ENCODE results near the gene MPV17. TPM values are rescaled to one million over a fixed set of nuclear protein-coding genes. Genes with fewer than 3 reads are reported as not detected.

MPV17 gene
- total and polyA plus RNA-seq, 9 of the 15 experiments (the other 6 are each of a cell fraction or from before 2014, with no cell fraction given): 54.7 to 140 (median 70.2) TPM

DNA sequence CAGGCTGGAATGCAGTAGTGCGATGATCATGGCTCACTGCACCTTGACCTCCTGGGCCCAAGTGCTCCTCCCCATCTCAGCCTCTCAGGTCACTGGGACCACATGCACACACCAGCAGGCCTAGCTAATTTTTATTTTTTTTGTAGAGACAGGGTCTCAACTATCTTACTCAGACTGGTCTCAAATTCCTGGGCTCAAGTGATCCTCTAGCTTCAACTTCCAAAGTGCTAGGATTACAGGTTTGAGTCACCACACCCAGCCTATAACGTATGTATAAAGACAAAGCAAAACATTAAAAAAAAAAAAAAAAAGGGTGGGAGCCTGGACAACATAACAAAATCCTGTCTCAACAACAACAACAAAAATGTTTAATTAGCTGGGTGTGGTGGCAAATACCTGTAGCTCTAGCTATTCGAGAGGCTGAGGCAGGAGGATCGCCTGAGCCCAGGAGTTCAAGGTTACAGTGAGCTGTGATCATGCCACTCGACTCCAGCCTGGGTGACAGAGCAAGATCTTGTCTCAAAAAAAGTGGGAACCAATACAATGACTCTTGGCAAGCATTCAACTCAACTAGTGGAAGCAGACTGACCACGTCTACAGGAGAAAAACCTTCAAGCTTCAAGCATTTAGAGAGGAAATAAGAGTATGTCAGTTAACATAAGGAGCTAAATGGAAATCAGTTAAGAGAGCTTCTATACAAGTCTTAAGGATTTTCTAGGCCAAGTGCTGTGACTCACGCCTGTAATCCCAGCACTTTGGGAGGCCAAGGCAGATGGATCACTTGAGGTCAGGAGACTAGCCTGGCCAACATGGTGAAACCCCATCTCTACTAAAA is 31.1 kb upstream of the MPV17 start (continued):
- TF ChIP-seq, protein P1, sequence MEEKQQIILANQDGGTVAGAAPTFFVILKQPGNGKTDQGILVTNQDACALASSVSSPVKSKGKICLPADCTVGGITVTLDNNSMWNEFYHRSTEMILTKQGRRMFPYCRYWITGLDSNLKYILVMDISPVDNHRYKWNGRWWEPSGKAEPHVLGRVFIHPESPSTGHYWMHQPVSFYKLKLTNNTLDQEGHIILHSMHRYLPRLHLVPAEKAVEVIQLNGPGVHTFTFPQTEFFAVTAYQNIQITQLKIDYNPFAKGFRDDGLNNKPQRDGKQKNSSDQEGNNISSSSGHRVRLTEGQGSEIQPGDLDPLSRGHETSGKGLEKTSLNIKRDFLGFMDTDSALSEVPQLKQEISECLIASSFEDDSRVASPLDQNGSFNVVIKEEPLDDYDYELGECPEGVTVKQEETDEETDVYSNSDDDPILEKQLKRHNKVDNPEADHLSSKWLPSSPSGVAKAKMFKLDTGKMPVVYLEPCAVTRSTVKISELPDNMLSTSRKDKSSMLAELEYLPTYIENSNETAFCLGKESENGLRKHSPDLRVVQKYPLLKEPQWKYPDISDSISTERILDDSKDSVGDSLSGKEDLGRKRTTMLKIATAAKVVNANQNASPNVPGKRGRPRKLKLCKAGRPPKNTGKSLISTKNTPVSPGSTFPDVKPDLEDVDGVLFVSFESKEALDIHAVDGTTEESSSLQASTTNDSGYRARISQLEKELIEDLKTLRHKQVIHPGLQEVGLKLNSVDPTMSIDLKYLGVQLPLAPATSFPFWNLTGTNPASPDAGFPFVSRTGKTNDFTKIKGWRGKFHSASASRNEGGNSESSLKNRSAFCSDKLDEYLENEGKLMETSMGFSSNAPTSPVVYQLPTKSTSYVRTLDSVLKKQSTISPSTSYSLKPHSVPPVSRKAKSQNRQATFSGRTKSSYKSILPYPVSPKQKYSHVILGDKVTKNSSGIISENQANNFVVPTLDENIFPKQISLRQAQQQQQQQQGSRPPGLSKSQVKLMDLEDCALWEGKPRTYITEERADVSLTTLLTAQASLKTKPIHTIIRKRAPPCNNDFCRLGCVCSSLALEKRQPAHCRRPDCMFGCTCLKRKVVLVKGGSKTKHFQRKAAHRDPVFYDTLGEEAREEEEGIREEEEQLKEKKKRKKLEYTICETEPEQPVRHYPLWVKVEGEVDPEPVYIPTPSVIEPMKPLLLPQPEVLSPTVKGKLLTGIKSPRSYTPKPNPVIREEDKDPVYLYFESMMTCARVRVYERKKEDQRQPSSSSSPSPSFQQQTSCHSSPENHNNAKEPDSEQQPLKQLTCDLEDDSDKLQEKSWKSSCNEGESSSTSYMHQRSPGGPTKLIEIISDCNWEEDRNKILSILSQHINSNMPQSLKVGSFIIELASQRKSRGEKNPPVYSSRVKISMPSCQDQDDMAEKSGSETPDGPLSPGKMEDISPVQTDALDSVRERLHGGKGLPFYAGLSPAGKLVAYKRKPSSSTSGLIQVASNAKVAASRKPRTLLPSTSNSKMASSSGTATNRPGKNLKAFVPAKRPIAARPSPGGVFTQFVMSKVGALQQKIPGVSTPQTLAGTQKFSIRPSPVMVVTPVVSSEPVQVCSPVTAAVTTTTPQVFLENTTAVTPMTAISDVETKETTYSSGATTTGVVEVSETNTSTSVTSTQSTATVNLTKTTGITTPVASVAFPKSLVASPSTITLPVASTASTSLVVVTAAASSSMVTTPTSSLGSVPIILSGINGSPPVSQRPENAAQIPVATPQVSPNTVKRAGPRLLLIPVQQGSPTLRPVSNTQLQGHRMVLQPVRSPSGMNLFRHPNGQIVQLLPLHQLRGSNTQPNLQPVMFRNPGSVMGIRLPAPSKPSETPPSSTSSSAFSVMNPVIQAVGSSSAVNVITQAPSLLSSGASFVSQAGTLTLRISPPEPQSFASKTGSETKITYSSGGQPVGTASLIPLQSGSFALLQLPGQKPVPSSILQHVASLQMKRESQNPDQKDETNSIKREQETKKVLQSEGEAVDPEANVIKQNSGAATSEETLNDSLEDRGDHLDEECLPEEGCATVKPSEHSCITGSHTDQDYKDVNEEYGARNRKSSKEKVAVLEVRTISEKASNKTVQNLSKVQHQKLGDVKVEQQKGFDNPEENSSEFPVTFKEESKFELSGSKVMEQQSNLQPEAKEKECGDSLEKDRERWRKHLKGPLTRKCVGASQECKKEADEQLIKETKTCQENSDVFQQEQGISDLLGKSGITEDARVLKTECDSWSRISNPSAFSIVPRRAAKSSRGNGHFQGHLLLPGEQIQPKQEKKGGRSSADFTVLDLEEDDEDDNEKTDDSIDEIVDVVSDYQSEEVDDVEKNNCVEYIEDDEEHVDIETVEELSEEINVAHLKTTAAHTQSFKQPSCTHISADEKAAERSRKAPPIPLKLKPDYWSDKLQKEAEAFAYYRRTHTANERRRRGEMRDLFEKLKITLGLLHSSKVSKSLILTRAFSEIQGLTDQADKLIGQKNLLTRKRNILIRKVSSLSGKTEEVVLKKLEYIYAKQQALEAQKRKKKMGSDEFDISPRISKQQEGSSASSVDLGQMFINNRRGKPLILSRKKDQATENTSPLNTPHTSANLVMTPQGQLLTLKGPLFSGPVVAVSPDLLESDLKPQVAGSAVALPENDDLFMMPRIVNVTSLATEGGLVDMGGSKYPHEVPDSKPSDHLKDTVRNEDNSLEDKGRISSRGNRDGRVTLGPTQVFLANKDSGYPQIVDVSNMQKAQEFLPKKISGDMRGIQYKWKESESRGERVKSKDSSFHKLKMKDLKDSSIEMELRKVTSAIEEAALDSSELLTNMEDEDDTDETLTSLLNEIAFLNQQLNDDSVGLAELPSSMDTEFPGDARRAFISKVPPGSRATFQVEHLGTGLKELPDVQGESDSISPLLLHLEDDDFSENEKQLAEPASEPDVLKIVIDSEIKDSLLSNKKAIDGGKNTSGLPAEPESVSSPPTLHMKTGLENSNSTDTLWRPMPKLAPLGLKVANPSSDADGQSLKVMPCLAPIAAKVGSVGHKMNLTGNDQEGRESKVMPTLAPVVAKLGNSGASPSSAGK (IDR thresholded peaks at IDR 0.05): peak; percentile 56
- TF ChIP-seq NRF1 (conservative IDR thresholded peaks at IDR 0.05 in 1 of 2, IDR thresholded peaks at IDR 0.05 in 1 of 2) (peak; percentile 16 to 18; a peak in 1 of 4 replicates), NEUROD1 (IDR thresholded peaks at IDR 0.05; ENCODE audit: borderline replicate concordance, low read depth, low read length, partially characterized antibody) (peak; percentile 16), ZNF766 (CRISPR knock-in tag; conservative IDR thresholded peaks at IDR 0.05) (peak; percentile 56; the same call in 1 of the 2 replicates), RCOR1 (IDR thresholded peaks at IDR 0.05; ENCODE audit: borderline replicate concordance in 1 of 2, low read depth in 2 of 2, low read length in 2 of 2) (0 out of 4 replicates have a peak, but pooled peaks of 1 of the 2 experiments have one; percentile 4), ZBTB2 (IDR thresholded peaks at IDR 0.05) (peak; percentile 45; the same call in 1 of the 2 replicates), ZEB2 (IDR thresholded peaks at IDR 0.05) (peak; percentile 42; the same call in 1 of the 2 replicates), MAFK (IDR thresholded peaks at IDR 0.05; ENCODE audit: low read length) (peak; percentile 51; the same call in 1 of the 2 replicates), E2F6 (IDR thresholded peaks at IDR 0.05; ENCODE audit: borderline replicate concordance in 1 of 2, extremely low read depth in 1 of 2, insufficient read depth in 1 of 2, insufficient read length in 1 of 2, low read depth in 1 of 2, low read length in 1 of 2, poor library complexity in 1 of 2, severe bottlenecking in 1 of 2) (peak in 1 of 2 experiments; percentile 30), GABPB2 (CRISPR knock-in tag; conservative IDR thresholded peaks at IDR 0.05) (no peak), LEF1 (IDR thresholded peaks at IDR 0.05) (peak; percentile 80), COPS2 (conservative IDR thresholded peaks at IDR 0.05) (no peak)

Data from K562 (cell line).